ENCODE results near the gene MFAP3.

DNA sequence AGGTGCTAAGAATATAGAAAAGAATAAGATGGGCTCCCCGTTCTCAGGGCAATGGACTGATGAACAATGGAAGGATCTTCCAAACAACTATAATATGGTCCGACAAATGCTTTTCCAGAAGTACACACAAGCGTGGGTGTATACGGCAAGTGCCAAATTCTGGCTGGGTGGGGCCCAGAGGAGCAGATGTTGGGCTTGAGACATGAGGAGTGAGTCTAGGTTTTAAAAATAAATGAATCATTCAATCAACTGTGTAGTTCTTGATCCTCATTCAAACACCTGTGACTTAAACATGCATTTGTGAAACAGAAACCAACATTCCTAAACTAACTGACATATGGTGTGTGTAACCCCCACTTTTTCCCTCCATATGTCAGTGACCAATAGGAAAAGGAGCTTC, 47.9 kb downstream of the MFAP3 start:
- TF ChIP-seq, protein P1, sequence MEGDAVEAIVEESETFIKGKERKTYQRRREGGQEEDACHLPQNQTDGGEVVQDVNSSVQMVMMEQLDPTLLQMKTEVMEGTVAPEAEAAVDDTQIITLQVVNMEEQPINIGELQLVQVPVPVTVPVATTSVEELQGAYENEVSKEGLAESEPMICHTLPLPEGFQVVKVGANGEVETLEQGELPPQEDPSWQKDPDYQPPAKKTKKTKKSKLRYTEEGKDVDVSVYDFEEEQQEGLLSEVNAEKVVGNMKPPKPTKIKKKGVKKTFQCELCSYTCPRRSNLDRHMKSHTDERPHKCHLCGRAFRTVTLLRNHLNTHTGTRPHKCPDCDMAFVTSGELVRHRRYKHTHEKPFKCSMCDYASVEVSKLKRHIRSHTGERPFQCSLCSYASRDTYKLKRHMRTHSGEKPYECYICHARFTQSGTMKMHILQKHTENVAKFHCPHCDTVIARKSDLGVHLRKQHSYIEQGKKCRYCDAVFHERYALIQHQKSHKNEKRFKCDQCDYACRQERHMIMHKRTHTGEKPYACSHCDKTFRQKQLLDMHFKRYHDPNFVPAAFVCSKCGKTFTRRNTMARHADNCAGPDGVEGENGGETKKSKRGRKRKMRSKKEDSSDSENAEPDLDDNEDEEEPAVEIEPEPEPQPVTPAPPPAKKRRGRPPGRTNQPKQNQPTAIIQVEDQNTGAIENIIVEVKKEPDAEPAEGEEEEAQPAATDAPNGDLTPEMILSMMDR (IDR thresholded peaks at IDR 0.05) = no peak
- TF ChIP-seq POLR2A (IDR thresholded peaks at IDR 0.05) = no peak
- no peak for TF ChIP-seq POLR2AphosphoS5 (IDR thresholded peaks at IDR 0.05)

Measured in breast epithelium (tissue), 3 donors.